ENCODE data around the gene CALML5. TPM values are rescaled to one million over a fixed set of nuclear protein-coding genes. Genes with fewer than 3 reads are reported as not detected.
"Not testable (repeated sequence)": the region's sequence is repeated elsewhere in the genome, so short reads cannot be mapped to it uniquely, and the experiment has no call there.

Gene CALML5
- total and polyA plus RNA-seq, 2 donors = not detected

DNA sequence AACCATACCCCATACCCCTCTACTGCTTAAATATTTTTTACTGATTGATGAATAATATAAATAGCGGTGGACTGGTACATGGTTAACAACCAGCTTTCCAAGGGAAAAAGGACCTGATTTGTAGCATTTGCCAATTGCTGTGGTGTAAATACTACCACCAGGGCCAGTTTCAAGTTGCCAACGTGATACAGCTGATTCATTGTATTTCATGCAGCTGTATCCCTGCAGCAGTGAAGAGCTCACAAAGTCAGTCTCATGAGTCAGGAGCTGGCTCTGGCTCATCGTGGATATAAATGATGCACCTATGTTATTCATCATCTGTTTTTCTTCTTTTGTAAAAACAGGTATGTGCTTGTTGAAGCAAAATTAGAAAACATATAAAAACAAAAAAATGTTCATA is 15.2 kb downstream of the CALML5 start:
- Histone ChIP-seq H3K4me3 (ENCODE audit: low read depth, low read length) (no peak overlapping the region), H3K36me3 (ENCODE audit: insufficient read depth) (no peaks in the 10 kb centered on the region), H3K27ac (ENCODE audit: low read depth) (no peak overlapping the region), H3K4me1 (ENCODE audit: insufficient read depth) (no peaks in the 10 kb centered on the region)
- WGBS = 78% methylated on average over 3 of the region's 3 CpGs
- no peak for DNase-seq (ENCODE audit: extremely low spot score)

DNA sequence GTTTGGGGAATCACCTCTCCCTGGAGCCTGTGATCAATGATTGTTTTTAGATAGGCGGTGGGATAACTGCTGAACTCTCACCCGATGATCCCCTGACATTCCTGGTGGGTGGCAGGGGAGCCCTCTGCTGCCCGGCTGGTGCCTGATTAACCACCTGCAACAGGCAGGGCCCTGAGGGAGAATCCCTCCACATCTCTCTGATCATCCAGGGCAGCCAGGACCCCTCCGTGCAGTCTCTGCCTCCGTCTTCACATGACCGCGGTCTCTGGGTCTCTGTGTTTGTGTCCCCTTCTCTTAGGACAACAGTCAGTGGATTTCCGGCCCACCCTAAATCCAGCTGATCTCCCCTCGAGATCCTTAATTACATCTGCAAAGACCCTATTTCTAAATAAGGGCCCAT is 17.4 kb downstream of the CALML5 start:
- no peak overlapping the region for H3K27ac ChIP-seq (ENCODE audit: low read depth)
- H3K4me1 ChIP-seq (ENCODE audit: insufficient read depth) = no peaks in the 10 kb centered on the region
- H3K36me3 ChIP-seq (ENCODE audit: insufficient read depth) = no peaks in the 10 kb centered on the region
- no peak overlapping the region for H3K4me3 ChIP-seq (ENCODE audit: low read depth, low read length)
- WGBS = 94% methylated on average over 9 of the region's 9 CpGs
- DNase-seq (ENCODE audit: extremely low spot score) = no peak

GRCh38 chr10:5481121-5481520 is 18.2 kb downstream of the CALML5 start:
- H3K4me3 ChIP-seq (ENCODE audit: low read depth, low read length) = no peak overlapping the region
- no peaks in the 10 kb centered on the region for H3K4me1 ChIP-seq (ENCODE audit: insufficient read depth)
- no peaks in the 10 kb centered on the region for H3K36me3 ChIP-seq (ENCODE audit: insufficient read depth)
- 87% methylated on average over 12 of the region's 12 CpGs for WGBS
- DNase-seq (ENCODE audit: extremely low spot score) = no peak
- no peak overlapping the region for H3K27ac ChIP-seq (ENCODE audit: low read depth)

- no peak overlapping the region for H3K27ac ChIP-seq (ENCODE audit: low read depth)
- no peaks in the 10 kb centered on the region for H3K36me3 ChIP-seq (ENCODE audit: insufficient read depth)
- H3K4me3 ChIP-seq (ENCODE audit: low read depth, low read length) = no peak overlapping the region
- no peak for DNase-seq (ENCODE audit: extremely low spot score)
- no peaks in the 10 kb centered on the region for H3K4me1 ChIP-seq (ENCODE audit: insufficient read depth)
- WGBS = 92% methylated on average over 21 of the region's 21 CpGs
These were observed 19.0 kb downstream of the CALML5 start for GRCh38 chr10:5480162-5480941.

GRCh38 chr10:5479481-5480161 is 19.7 kb downstream of the CALML5 start:
- DNase-seq (ENCODE audit: extremely low spot score) = no peak
- no peaks in the 10 kb centered on the region for H3K36me3 ChIP-seq (ENCODE audit: insufficient read depth)
- WGBS = 82% methylated on average over 14 of the region's 14 CpGs
- no peak overlapping the region for H3K4me3 ChIP-seq (ENCODE audit: low read depth, low read length)
- no peak overlapping the region for H3K27ac ChIP-seq (ENCODE audit: low read depth)
- H3K4me1 ChIP-seq (ENCODE audit: insufficient read depth) = no peaks in the 10 kb centered on the region

DNA sequence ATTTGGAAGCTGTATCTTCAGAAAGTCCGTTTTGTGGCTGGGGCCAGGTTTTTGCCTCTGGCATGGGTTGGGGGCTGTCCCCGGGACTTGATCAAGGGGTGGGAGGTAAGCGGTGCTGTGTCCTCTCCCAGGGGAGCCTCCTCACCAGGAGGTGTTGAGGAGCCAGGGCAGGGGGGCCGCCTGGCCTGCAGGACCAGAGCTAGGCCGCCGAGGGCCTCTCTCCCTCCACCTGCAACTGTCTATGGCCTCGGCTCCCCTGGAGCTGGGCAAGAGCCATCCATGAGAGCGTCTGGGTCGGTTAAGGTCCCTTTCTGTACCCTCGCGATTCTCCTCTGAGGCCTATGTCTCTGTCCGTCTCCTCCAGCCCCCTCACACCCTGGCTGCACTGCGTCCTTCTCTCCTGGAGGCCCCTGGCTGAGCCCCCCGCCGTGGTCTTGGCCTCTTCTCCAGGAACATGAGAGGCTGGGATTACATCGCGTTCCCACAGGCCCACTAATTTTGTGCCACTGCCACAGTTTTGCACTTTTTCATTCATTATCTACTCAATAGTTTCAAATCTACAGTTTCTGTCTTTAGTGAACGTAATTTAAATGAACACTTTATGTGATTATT is 20.6 kb downstream of the CALML5 start:
- Histone ChIP-seq H3K4me3 (ENCODE audit: low read depth, low read length) (no peak overlapping the region), H3K27ac (ENCODE audit: low read depth) (no peak overlapping the region), H3K36me3 (ENCODE audit: insufficient read depth) (no peaks in the 10 kb centered on the region), H3K4me1 (ENCODE audit: insufficient read depth) (no peaks in the 10 kb centered on the region)
- no peak for DNase-seq (ENCODE audit: extremely low spot score)
- 91% methylated on average over 18 of the region's 18 CpGs for WGBS

GRCh38 chr10:5477948-5478693 is 21.2 kb downstream of the CALML5 start:
- no peak for DNase-seq (ENCODE audit: extremely low spot score)
- Histone ChIP-seq H3K4me3 (ENCODE audit: low read depth, low read length) (no peak overlapping the region), H3K27ac (ENCODE audit: low read depth) (peak overlapping the region; percentile 4), H3K36me3 (ENCODE audit: insufficient read depth) (no peaks in the 10 kb centered on the region), H3K4me1 (ENCODE audit: insufficient read depth) (no peaks in the 10 kb centered on the region)
- WGBS = 86% methylated on average over 11 of the region's 11 CpGs

DNA sequence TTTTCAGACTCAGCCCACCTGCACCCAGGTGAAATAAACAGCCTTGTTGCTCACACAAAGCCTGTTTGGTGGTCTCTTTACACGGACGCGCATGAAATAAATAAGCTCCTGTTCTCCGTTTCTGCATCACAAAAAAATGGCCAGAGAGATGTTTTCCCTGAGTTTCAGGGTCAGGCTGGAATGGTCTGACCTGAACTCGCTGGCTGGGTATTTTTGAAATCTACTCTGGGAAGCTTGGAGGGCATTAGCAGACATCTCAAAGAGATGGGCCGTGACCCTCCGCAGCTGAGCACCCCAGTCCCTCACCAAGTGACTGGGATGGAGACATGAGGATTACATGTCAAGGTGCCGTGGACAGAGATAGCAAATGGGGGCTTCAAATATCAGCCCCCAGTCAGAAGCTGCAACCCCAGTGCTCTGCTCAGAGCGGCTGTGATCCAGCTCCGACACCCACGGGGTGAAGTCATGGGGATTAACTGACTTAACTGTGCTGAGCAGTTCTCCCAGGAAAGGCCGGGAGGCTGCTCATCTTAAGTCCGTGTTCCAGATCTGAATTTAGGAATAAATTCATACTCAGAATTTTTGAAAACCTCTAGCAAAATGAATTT is 22.3 kb downstream of the CALML5 start:
- WGBS = 50% methylated on average over 13 of the region's 13 CpGs

GRCh38 chr10:5475974-5476807 is 23.2 kb downstream of the CALML5 start:
- H3K36me3 ChIP-seq (ENCODE audit: insufficient read depth); DNase-seq (ENCODE audit: extremely low spot score); H3K4me3 ChIP-seq (ENCODE audit: low read depth, low read length); H3K4me1 ChIP-seq (ENCODE audit: insufficient read depth); H3K27ac ChIP-seq (ENCODE audit: low read depth): not testable (repeated sequence)
- WGBS = 91% methylated on average over 11 of the region's 12 CpGs

More for the DNA sequence above, 22.3 kb downstream of the CALML5 start:
- DNase-seq (ENCODE audit: extremely low spot score) = no peak
- no peaks in the 10 kb centered on the region for H3K4me1 ChIP-seq (ENCODE audit: insufficient read depth)
- H3K36me3 ChIP-seq (ENCODE audit: insufficient read depth) = no peaks in the 10 kb centered on the region
- no peak overlapping the region for H3K4me3 ChIP-seq (ENCODE audit: low read depth, low read length)
- no peak overlapping the region for H3K27ac ChIP-seq (ENCODE audit: low read depth)

DNA sequence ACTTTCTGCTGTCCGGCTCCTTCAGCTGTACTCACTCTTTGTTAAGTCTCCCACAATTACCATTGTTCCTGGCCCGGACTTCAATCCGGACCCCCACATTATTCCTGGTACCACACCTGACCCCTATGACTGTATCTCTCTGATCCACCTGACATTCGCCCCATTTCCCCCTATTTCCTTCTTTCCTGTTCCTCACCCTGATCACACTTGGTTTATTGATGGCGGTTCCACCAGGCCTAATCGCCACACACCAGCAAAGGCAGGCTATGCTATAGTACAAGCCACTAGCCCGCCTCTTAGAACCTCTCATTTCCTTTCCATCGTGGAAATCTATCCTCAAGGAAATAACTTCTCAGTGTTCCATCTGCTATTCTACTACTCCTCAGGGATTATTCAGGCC is 24.3 kb downstream of the CALML5 start:
- DNase-seq (ENCODE audit: extremely low spot score); H3K27ac ChIP-seq (ENCODE audit: low read depth); H3K4me1 ChIP-seq (ENCODE audit: insufficient read depth); H3K4me3 ChIP-seq (ENCODE audit: low read depth, low read length); H3K36me3 ChIP-seq (ENCODE audit: insufficient read depth): not testable (repeated sequence)
- WGBS = 96% methylated on average over 7 of the region's 8 CpGs

DNA sequence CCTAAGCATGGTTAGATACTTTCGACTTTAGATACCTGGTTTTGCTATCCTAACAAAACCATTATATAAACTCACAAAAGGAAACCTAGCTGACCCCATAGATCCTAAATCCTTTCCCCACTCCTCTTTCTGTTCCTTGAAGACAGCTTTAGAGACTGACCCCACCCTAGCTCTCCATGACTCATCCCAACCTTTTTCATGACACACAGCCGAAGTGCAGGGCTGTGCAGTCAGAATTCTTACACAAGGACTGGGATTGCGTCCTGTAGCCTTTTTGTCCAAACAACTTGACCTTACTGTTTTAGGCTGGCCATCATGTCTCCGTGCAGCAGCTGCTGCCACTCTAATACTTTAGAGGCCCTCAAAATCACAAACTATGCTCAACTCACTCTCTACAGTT is 24.7 kb downstream of the CALML5 start:
- not testable (repeated sequence) for H3K27ac ChIP-seq (ENCODE audit: low read depth); H3K36me3 ChIP-seq (ENCODE audit: insufficient read depth); H3K4me3 ChIP-seq (ENCODE audit: low read depth, low read length); DNase-seq (ENCODE audit: extremely low spot score); H3K4me1 ChIP-seq (ENCODE audit: insufficient read depth)
- WGBS = 69% methylated on average over 4 of the region's 4 CpGs

- no peak overlapping the region for H3K27ac ChIP-seq (ENCODE audit: low read depth)
- no peaks in the 10 kb centered on the region for H3K4me1 ChIP-seq (ENCODE audit: insufficient read depth)
- DNase-seq (ENCODE audit: extremely low spot score) = no peak
- H3K4me3 ChIP-seq (ENCODE audit: low read depth, low read length) = no peak overlapping the region
- no peaks in the 10 kb centered on the region for H3K36me3 ChIP-seq (ENCODE audit: insufficient read depth)
- WGBS = 98% methylated on average over 15 of the region's 15 CpGs
These were observed 29.2 kb downstream of the CALML5 start for GRCh38 chr10:5470062-5470751.

All from urinary bladder (tissue), 4 donors.